ENCODE results near the gene SLC17A9. TPM values are rescaled to one million over a fixed set of nuclear protein-coding genes. Genes with fewer than 3 reads are reported as not detected.

SLC17A9 gene
- total RNA-seq, 1 experiment from 2014 or later, result not detected

DNA sequence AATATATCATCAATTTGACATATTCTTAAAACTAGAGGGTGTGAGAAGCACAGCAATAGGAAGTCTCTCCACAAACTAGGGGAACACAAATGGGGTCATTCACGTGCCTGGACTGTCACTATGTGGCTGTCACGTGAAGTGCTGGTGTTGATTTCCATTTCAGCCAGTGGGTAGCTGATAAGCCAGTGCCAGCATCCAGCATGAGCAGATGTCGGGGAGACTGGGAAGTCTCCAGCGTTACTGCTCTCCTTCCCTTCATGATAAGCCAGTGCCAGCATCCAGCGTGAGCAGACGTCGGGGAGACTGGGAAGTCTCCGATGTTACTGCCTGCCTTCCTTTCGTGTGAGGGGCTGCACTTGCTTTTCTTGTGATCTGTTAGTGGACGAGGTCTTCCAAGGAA lies 5.6 kb upstream of the SLC17A9 start:
- no peak for DNase-seq
- no peaks in the 10 kb centered on the region for H3K9me3 ChIP-seq
- H3K27me3 ChIP-seq, result no peaks in the 10 kb centered on the region
- H3K4me3 ChIP-seq, result no peak overlapping the region
- H3K36me3 ChIP-seq, result peaks cover 77% of the 10 kb centered on the region

DNA sequence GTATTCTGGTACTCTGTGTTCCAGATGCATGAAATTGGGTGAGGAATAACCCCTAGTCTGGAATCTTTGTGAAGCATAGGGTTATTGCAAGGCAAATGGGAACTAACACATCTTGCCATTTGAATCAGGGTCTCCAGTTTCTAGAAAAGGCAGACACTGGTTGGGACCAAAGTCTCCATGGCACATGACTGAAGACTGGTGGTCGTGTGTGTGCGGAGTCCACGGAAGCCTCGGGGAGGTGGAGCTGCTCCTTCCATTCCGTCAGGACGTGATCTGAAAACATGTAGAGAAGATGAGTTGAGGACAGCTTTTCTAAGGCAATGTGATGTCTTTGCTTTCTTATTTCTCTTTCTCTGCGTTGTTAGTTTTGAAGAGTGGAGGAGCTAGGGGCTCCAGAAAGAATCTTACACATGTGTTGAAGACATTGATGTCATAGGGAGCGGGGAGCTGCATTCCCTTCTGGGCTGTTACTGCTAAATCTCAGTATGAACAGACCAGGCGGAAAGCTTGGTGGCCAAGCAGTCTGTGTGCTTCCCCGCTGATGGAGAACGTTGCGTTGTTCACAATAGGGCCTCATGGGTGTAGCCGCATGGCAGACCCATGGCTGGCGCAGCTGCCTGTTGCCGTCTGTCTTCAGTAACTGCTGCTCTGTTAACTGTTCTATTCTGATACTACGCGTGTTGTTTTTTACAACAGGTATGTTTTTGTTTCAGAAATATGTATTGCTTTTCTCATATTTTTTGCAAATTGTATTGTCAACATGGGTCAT lies 4.8 kb upstream of the SLC17A9 start:
- H3K9me3 ChIP-seq, result no peaks in the 10 kb centered on the region
- no peak overlapping the region for H3K4me3 ChIP-seq
- H3K36me3 ChIP-seq, result peaks cover 69% of the 10 kb centered on the region
- H3K27me3 ChIP-seq, result no peaks in the 10 kb centered on the region
- DNase-seq, result no peak

DNA sequence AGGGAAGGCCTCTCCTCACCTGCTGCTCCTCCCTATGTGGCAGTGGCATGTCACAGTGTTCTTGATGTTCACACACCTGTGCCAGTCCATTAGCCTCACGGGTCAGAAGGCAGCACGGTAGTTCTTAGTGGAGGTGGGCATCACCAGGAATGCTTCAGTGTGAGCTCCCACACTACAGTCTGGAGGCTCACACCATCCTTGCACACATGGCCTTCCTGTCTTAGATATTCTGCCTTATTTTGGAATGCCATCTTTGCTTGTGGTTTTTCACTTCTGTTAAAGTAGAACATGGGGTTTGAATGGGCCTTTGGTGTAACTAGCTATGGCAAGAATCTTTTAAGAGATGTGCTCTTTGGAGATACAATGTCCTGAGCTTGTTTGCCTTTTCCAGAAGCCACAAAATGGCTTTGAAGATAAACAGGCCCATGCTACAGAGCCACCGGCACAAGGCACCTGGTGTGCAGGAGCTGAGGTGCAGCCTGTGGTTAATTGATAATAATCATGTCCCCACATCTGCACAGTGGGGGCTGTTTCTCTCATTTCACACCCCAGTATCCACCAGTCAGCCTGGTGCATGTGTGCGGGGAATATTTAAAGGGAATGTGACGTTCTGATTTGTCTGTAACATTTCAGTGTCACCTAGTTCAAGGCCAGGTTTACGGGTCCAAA lies 3.2 kb upstream of the SLC17A9 start:
- H3K4me3 ChIP-seq, result no peak overlapping the region
- no peaks in the 10 kb centered on the region for H3K27me3 ChIP-seq
- DNase-seq, result no peak
- no peaks in the 10 kb centered on the region for H3K9me3 ChIP-seq
- peaks cover 55% of the 10 kb centered on the region for H3K36me3 ChIP-seq

DNA sequence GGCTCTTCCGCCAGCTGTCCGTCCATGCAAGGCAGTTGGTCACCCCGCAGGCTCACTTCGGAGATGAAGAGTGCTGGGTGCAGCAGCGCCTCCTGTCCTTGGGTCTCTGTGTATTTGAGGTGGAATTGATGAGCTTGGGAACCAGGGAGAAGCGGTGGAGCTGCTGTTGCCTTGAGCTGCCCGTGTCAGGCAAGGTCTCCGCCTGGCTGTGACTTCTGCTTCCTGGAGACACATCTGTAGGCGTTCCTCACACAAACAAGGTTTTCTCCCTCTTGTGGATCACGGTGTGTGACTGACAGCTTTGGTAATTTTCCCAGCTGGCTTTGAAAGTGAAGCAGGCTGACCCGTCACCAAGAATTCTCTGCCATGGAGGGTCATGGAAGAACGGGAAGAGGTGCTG lies 2.5 kb upstream of the SLC17A9 start:
- H3K27me3 ChIP-seq, result no peaks in the 10 kb centered on the region
- H3K36me3 ChIP-seq, result peaks cover 49% of the 10 kb centered on the region
- no peaks in the 10 kb centered on the region for H3K9me3 ChIP-seq
- H3K4me3 ChIP-seq, result no peak overlapping the region
- no peak for DNase-seq

DNA sequence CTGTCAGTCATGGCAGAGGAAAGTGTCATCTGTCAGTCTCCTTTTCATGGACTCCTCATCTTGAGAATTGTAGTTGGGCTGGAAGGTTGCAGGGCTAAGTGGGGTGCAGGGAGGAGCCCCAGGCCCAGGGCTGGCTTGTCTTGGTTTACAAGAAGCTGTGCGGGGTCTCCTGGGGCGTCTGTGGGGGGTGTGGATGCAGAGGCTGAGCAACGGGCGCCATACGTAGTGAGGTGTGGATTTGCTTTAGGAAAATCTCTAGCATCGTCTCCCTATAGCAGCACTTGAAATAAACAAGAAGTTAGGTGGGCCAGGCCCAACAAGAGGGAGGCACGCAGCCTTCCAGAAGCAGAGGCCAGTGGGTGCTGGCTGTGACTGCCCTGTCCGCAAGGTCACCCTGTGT lies 1.8 kb upstream of the SLC17A9 start:
- no peaks in the 10 kb centered on the region for H3K27me3 ChIP-seq
- DNase-seq, result no peak
- no peak overlapping the region for H3K4me3 ChIP-seq

DNA sequence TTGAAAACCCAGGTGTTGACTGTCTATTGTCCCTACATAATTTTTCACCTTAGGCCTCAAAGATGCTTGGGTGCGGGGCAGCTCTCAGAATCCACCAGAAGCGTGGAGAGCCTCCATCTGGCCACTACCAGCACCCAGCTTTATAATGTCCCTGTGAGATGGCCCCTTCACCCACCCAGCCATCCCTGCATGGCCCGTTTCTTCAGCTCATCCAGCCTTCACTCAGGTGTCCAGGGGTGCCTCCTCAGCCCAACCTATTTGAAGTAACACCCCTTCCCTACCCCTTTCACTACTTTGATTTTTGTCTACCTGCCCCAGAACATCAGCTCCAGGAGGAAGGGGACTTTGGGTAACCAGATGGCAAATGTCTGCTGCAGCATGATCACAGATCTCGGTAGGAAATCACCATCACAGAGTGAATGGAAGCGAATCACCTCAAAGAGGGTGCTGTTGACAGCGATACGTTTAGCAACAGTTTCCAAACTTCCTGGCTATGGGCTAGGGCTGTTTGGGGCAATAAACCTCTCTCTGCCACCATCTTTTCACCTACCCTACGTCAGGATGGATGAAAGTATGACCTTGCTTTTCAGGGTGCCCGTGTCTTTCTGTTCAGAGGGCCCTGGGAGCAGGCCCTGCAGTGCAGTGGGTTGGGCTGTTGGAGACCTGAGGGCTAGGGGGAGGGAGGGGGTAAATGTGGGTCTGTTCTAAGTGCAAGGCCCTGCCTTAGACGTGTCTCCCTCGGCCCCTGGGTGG lies 1.2 kb upstream of the SLC17A9 start:
- H3K27me3 ChIP-seq, result no peaks in the 10 kb centered on the region
- no peak for DNase-seq
- no peaks in the 10 kb centered on the region for H3K9me3 ChIP-seq
- peaks cover 35% of the 10 kb centered on the region for H3K36me3 ChIP-seq
- no peak overlapping the region for H3K4me3 ChIP-seq

More for the DNA sequence above, 1.8 kb upstream of the SLC17A9 start:
- H3K36me3 ChIP-seq, result peaks cover 41% of the 10 kb centered on the region
- H3K9me3 ChIP-seq, result no peaks in the 10 kb centered on the region

DNA sequence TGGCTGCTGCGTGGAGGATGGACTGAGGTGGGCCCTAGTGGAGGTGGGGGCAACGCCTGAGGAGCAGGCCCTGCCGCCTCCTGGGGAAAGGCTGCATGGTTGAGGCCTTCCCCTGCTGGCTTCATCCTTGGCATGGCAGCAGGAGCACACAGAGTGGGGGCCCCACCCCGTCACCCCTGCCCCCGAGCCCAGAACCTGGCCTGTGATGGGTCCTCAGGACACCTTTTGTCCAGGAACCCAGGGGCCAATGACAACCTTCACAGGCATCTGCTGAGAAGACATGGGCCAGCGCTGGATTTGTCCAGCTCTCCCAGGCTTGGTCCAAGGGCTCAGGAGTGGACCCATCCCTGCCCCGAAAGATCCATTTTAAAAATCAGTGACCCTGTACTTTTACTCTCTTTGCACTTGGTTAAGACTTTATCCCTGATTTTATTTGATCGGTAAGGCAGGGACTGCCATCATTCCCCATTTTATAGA lies 575 bp upstream of the SLC17A9 start:
- no peak for DNase-seq
- peaks cover 29% of the 10 kb centered on the region for H3K36me3 ChIP-seq

DNA sequence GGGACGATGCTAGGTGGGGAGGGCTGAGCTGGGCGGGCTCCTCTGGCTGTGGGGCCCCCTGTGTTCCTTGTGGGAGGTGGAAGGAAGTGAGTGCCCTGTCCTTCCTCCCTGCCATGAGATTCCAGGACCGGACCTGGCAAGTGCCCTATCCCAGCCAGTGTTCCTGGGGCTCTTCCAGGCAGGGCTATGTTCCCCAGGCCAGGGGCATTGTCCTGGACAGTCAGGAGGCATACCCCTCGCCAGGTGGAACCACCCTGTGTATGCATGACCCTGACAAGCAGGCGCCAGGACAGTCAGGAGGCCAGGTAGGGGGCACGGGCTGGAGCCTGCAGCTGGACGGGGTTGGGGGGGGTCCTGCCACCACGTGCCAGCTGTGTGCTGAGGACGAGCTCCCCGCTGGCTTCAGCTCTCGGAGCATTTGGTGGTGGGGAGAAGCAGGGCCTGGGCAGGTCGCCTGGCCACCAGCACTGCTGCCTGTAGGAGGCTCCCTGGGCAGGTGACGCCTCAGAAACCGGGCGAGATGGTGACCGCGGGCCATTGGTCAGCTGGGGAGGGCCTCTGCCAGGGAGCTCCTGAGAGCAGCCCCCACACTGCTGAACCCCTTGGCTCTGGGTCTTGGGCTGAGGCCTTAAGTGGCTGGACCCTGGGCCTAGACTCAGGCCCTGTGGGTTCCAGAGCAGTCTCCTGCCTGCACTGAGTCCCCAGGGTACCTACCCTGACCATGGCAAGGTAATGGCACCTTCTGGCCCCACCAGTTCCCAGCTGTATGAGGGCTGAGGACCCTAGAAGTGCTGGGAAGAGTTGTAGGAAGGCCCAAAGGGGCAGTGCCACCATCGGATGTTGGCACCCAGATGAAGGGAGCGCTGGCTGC lies 694 bp downstream of the SLC17A9 start:
- Histone ChIP-seq H3K27me3 (no peaks in the 10 kb centered on the region), H3K36me3 (peaks cover 16% of the 10 kb centered on the region), H3K4me3 (no peak overlapping the region), H3K9me3 (no peaks in the 10 kb centered on the region)
- DNase-seq, result no peak

More for the DNA sequence above, 575 bp upstream of the SLC17A9 start:
- Histone ChIP-seq H3K9me3 (no peaks in the 10 kb centered on the region), H3K4me3 (no peak overlapping the region), H3K27me3 (no peaks in the 10 kb centered on the region)

DNA sequence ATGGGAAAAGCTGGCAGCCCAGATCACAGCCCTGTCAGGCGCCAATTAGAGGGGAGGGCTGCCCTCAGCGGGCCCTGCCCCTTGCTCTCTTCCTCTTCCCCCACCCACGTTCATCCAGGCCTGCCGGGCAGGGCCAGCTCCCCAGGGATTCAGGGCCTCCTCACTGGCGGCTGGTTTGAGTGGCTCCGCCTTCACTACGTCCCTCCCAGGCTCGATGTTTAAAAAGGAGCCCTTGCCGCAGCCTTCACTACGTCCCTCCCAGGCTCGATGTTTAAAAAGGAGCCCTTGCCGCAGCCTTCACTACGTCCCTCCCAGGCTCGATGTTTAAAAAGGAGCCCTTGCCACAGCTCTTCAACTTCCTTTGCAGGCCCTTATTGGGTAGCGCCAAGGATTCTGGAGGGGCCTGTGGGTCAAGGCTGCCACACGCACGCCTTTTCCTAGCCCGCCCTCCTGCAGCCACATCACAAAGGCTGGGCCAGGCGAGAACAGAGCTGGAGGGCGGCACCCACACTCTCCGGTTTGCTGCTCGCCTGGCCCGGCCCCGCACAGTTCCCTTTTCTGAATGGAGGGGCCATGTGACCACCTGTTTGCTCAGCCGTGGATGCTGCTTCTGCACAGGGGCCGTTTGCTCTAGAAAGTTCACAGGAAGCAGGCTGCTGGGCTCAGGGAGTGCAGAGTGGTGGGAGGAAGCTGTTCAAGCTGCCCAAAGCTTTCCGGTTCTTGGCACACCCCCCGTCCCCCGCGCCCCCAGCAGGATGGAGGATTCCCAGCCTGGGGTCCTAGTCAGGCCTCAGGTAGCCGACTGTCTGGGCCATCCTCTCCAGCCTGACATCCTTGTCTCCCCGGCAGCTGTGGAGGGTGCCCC lies 1.6 kb downstream of the SLC17A9 start:
- Histone ChIP-seq H3K4me3 (no peak overlapping the region), H3K9me3 (no peaks in the 10 kb centered on the region), H3K27me3 (no peaks in the 10 kb centered on the region), H3K36me3 (peaks cover 10% of the 10 kb centered on the region)
- no peak for DNase-seq

DNA sequence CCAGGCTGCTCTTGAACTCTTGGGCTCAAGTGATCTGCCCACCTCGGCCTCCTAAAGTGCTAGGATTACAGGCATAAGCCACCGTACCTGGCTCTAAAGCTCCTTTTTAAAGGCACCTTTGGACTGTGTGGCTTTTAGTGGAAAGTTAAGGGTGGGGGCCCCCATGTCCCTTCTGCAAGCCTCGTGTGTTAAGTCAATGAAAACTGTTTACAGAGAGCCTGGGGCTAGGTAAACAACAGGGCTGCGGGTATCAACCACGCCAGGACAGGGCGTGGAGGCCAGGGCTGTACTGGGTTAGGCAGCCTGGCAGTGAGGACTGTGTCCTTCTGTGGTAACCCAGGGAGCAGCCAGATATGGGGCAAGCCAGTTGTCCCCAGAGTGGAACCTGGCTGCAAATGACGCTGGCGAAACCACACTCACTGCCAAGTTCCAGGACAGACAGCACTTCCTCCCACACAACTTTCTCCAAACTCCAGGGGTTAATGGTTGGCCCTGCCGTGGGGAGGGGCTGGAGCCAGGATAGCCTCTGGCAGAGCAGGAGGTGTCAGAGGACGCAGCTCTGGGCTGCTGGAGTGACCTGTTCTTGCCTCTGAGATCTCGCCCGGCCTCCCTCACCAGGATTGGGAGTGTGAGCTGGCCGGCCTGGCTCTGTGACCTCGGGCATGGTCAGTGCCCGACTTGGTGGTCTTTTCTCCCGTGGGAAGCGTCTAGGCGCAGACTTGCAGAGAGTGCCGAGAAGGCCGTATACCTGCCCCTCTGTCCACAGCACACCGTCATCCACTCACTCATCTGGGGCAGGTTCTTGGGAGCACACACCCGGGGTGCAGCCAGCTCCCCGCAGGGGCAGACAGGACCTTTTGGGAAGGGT lies 3.2 kb downstream of the SLC17A9 start:
- Histone ChIP-seq H3K4me3 (no peak overlapping the region), H3K9me3 (no peaks in the 10 kb centered on the region), H3K27me3 (no peaks in the 10 kb centered on the region), H3K36me3 (no peaks in the 10 kb centered on the region)
- DNase-seq, result no peak

DNA sequence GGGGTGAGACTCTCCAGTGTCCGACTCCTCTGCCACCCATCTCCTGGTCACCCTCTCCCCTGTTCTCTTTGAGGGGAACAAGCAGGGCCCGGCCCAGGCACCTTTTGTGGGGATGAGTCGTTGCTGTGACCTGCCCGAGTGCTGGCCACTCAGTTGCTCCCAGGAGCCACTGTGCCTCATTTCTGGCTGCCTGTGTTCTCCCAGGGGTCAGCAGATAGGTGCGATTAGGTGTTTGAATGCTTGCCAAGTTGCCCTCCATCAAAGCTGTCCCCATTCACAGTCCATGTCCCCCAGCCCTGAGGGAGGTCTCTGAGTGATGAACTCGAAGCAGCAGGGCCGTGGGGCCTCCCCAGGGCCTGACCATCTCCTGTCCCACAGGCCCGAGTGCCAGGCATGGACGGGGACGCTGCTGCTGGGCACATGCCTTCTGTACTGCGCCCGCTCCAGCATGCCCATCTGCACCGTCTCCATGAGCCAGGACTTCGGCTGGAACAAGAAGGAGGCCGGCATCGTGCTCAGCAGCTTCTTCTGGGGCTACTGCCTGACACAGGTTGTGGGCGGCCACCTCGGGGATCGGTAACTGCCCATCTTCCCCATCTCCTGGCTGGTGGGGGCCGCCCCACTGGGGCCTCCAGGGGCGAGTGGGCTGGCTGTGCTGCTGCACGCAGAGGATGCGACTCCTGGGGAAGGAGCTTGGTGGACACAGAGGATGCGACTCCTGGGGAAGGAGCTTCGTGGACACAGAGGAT lies 4.1 kb downstream of the SLC17A9 start:
- DNase-seq, result no peak
- Histone ChIP-seq H3K27me3 (no peaks in the 10 kb centered on the region), H3K9me3 (no peaks in the 10 kb centered on the region), H3K4me3 (no peak overlapping the region), H3K36me3 (no peaks in the 10 kb centered on the region)

DNA sequence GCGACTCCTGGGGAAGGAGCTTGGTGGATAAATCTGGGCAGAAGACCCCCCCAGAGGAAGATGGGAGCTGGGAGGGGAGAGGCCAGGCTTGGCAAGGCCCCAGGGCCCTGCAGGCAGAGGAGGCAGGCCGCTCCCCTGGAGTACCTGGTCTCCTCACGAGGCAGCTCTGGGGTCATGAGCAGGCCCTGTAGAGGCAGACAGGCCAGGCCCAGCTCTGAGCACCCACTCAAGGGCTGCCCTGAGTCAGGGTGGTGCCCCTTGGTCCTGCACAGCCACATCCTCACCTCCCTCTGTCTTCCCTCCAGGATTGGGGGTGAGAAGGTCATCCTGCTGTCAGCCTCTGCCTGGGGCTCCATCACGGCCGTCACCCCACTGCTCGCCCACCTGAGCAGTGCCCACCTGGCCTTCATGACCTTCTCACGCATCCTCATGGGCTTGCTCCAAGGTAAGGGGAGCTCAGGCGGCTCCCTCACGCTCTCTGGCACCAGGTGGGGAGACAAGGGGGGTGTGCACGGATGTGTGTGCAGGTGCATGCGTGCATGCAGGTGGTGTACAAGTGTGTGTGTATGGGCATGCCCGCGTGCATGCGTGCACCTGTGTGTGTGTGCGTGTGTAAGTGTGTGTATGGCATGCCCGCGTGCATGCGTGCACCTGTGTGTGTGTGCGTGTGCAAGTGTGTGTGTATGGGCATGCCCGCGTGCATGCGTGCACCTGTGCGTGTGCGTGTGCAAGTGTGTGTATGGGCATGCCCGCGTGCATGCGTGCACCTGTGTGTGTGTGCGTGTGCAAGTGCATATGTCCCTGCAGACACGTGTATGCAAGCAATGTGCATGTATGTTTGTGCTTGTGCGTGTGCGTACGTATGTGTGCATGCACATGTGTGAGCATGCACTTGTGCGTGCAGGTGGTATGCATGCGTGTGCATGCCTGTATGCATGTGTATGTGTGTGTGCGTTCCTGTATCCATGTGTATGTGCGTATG lies 4.9 kb downstream of the SLC17A9 start:
- Histone ChIP-seq H3K36me3 (no peaks in the 10 kb centered on the region), H3K9me3 (no peaks in the 10 kb centered on the region), H3K27me3 (no peaks in the 10 kb centered on the region), H3K4me3 (no peak overlapping the region)
- no peak for DNase-seq

DNA sequence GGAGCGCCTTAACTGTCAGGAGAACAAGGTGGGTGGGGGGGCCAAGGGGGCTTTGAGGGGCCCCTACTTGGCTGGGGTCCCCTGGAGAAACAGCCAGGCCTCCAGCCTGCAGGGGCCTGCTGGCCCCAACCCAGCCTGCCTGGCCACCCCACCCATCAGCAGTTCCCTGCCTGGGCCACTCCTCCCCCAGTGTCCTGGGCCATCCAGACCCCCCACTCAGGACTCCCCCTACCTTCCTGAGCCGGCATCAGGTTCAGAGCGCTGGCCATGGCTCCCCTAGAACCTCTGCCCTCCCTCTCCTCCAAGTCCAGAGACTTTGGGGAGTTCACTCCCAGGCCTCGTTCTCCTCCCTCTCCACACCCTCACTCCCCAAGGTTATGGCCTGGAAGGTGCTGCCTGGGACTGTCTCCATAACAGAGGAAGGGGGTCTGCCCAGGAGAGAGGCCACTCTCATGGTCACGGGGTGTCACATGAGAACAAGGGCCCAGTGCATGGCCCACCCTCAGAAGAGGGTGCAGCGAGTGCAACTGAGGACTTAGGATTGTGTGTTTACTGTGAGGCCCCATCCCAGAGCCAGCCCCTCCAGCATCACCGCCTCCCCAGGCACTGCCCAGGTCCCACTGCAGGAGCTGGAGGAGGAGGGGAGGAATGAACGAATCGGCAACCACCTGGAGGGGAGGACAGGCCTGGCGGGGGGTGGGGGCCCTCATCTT lies 6.0 kb downstream of the SLC17A9 start:
- no peak overlapping the region for H3K4me3 ChIP-seq
- H3K36me3 ChIP-seq, result no peaks in the 10 kb centered on the region
- DNase-seq, result no peak
- H3K9me3 ChIP-seq, result no peaks in the 10 kb centered on the region
- H3K27me3 ChIP-seq, result no peaks in the 10 kb centered on the region

Data from MG63 (cell line).